Hepatocyte (in vitro differentiated cells): ENCODE results near the gene ADAP1. TPM values are rescaled to one million over a fixed set of nuclear protein-coding genes. Genes with fewer than 3 reads are reported as not detected.

Source experiments
- DNase-seq: peaks from one replicate; pipeline ENCODE4 v3.0.0-alpha.2; 2016; ENCODE audit warnings: low spot score
- H2AFZ ChIP-seq: fragments of 200-600 bp; sonication (generic); 2 replicates; pipeline ENCODE4 v1.6.0; 2016; ENCODE audit warnings: antibody characterized with exemption, mild to moderate bottlenecking
- H3K27ac ChIP-seq: fragments of 200-600 bp; sonication (generic); 2 replicates; pipeline ENCODE4 v1.5.1; 2016; ENCODE audit warnings: mild to moderate bottlenecking
- H3K27me3 ChIP-seq: fragments of 200-600 bp; sonication (generic); 2 replicates; pipeline ENCODE4 v1.6.1; 2016
- H3K36me3 ChIP-seq: fragments of 200-600 bp; sonication (generic); replicated peaks from 2 replicates; pipeline ENCODE4 v1.5.1; 2016; ENCODE audit warnings: low read depth; ENCODE audit not compliant: insufficient read depth
- H3K4me1 ChIP-seq: fragments of 200-600 bp; sonication (generic); 2 replicates; pipeline ENCODE4 v1.5.1; 2016; ENCODE audit warnings: mild to moderate bottlenecking, moderate library complexity; ENCODE audit not compliant: insufficient read depth
- H3K4me2 ChIP-seq: fragments of 200-600 bp; sonication (generic); 2 replicates; pipeline ENCODE4 v1.6.0; 2016
- H3K4me3 ChIP-seq: fragments of 200-600 bp; sonication (generic); 2 replicates; pipeline ENCODE4 v1.5.1; 2016; ENCODE audit warnings: mild to moderate bottlenecking
- H3K79me2 ChIP-seq: fragments of 200-600 bp; sonication (generic); 2 replicates; pipeline ENCODE4 v1.6.0; 2017; ENCODE audit warnings: mild to moderate bottlenecking
- H3K9me2 ChIP-seq: fragments of 200-600 bp; sonication (generic); replicated peaks from 2 replicates; pipeline ENCODE4 v1.6.0; 2017; ENCODE audit warnings: mild to moderate bottlenecking; ENCODE audit not compliant: insufficient read depth
- H3K9me3 ChIP-seq: fragments of 200-600 bp; sonication (generic); 2 replicates; pipeline ENCODE4 v1.5.1; 2016; ENCODE audit warnings: low read depth, mild to moderate bottlenecking
- H4K20me1 ChIP-seq: fragments of 200-600 bp; sonication (generic); 2 replicates; pipeline ENCODE4 v1.6.0; 2016; ENCODE audit warnings: mild to moderate bottlenecking; ENCODE audit not compliant: insufficient read depth, poor library complexity, severe bottlenecking
- EZH2 ChIP-seq: fragments of 200-600 bp; sonication (generic); IDR thresholded peaks from 2 replicates; pipeline ENCODE4 v1.6.1; 2016; ENCODE audit warnings: antibody characterized with exemption, mild to moderate bottlenecking, borderline replicate concordance
- EZH2phosphoT487 ChIP-seq: fragments of 200-600 bp; sonication (generic); IDR thresholded peaks from one replicate; pipeline ENCODE4 v1.6.1; 2018; ENCODE audit warnings: antibody characterized with exemption, mild to moderate bottlenecking, low read depth, moderate library complexity; ENCODE audit not compliant: unreplicated experiment, severe bottlenecking
- WGBS: methylation state at CpG from one replicate; pipeline ENCODE4 v1.1.6; 2016; ENCODE audit warnings: low lambda C conversion rate; ENCODE audit errors: missing lambda C conversion rate; 5-methylcytosine and 5-hydroxymethylcytosine counted together
- polyA plus RNA-seq: library from polyadenylated mRNA; unstranded; fragments of >200 nt; fragmentation: Nextera tagmentation; extraction: Ambion mirVana; gene quantifications from 2 replicates; pipeline ENCODE4 v1.2.1, GENCODE V29; 2016
- total RNA-seq: library from RNA; depleted of rRNA; stranded (reverse); fragments of >200 nt; gene quantifications from 2 replicates; pipeline ENCODE4 v1.2.3, GENCODE V29; 2014
- TF ChIP-seq, protein P1 (sequence below): fragments of 200-600 bp; sonication (generic); IDR thresholded peaks from 2 replicates; pipeline ENCODE4 v1.5.1; 2016; ENCODE audit warnings: antibody characterized with exemption, mild to moderate bottlenecking; ENCODE audit not compliant: poor library complexity

The ADAP1 gene
- total and polyA plus RNA-seq, 2 experiments from 2014 or later = 25.6 to 35.7 TPM

DNA sequence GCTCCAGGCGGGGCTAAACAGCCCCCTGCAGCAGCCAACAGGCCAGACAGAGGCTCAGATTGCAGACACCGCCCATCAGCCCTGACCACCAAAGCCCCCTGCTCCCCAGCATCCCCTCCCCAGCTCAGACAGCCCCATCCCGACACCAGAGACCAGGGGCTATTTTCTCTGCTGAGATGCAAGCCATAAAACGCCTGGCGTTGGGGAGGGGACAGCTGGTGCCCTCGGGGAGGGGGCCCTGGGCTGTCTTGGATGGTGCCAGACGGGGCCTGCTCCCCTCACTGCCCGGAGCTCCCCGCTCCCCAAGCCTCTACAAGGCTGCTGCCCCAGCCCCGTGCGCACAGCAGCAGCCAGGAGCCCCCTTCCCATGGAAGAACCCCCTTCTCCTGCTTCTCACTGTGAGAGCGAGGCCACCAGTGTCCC is 46.3 kb downstream of the ADAP1 start:
- H3K9me3 ChIP-seq = no peaks in the 10 kb centered on the region
- no peak overlapping the region for H3K4me2 ChIP-seq
- no peak for TF ChIP-seq EZH2phosphoT487
- TF ChIP-seq EZH2 = no peak
- TF ChIP-seq, protein P1, sequence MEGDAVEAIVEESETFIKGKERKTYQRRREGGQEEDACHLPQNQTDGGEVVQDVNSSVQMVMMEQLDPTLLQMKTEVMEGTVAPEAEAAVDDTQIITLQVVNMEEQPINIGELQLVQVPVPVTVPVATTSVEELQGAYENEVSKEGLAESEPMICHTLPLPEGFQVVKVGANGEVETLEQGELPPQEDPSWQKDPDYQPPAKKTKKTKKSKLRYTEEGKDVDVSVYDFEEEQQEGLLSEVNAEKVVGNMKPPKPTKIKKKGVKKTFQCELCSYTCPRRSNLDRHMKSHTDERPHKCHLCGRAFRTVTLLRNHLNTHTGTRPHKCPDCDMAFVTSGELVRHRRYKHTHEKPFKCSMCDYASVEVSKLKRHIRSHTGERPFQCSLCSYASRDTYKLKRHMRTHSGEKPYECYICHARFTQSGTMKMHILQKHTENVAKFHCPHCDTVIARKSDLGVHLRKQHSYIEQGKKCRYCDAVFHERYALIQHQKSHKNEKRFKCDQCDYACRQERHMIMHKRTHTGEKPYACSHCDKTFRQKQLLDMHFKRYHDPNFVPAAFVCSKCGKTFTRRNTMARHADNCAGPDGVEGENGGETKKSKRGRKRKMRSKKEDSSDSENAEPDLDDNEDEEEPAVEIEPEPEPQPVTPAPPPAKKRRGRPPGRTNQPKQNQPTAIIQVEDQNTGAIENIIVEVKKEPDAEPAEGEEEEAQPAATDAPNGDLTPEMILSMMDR = no peak
- no peak overlapping the region for H3K27ac ChIP-seq
- H2AFZ ChIP-seq = no peak overlapping the region
- no peaks in the 10 kb centered on the region for H3K79me2 ChIP-seq
- no peak for DNase-seq
- no peaks in the 10 kb centered on the region for H3K9me2 ChIP-seq
- H3K4me1 ChIP-seq = peaks cover 7% of the 10 kb centered on the region
- no peaks in the 10 kb centered on the region for H4K20me1 ChIP-seq
- WGBS = 86% methylated on average over 9 of the region's 12 CpGs
- H3K36me3 ChIP-seq = no peaks in the 10 kb centered on the region
- H3K27me3 ChIP-seq = peaks cover 6% of the 10 kb centered on the region
- no peak overlapping the region for H3K4me3 ChIP-seq

DNA sequence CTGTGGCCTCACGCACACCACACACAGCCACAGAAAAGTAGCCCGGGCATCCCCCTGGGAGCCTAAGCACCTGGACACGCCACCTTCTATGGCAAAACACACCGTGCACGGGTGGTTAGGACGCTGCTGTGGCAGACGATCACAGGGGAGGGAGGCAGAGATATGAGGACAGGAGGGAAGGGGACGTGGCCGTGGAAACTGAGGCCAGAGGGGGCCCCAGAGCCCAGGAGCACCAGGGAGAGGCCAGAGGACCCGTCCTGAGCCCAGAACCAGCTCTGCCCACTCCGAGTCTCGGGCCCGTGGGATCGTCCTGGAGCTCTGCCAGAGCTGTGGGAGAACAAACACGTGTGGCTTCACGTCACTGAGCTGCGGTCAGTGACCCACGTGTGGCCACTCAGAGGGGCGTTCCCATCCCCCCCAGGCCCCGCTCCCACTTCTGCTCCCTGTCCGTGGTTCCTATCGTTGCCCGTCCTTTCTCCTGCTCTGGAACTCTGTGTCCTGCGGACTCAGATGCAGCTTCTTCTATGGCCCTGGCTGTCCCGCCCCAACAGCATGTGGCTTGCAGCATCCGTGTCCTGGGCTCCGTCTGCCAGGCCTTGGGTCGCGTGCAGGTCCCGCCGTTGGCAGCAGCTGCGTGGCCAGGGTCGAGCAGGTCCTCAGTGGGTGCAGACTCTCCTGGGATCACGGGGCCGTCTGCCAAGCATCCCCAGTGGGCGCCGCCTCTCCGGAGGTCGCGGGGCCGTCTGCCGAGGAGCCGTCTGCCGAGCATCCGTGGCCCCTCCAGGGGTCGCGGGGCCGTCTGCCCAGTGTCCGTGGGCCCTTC is 47.1 kb downstream of the ADAP1 start:
- Histone ChIP-seq H3K27ac (no peak overlapping the region), H3K4me3 (no peak overlapping the region), H2AFZ (no peak overlapping the region), H3K4me1 (peaks cover 7% of the 10 kb centered on the region), H3K27me3 (peaks cover 6% of the 10 kb centered on the region), H3K9me2 (no peaks in the 10 kb centered on the region), H3K36me3 (no peaks in the 10 kb centered on the region), H4K20me1 (no peaks in the 10 kb centered on the region), H3K9me3 (no peaks in the 10 kb centered on the region), H3K4me2 (no peak overlapping the region), H3K79me2 (no peaks in the 10 kb centered on the region)
- WGBS = 86% methylated on average over 26 of the region's 49 CpGs
- DNase-seq = no peak
- TF ChIP-seq, protein P1 = no peak
- no peak for TF ChIP-seq EZH2
- TF ChIP-seq EZH2phosphoT487 = no peak

DNA sequence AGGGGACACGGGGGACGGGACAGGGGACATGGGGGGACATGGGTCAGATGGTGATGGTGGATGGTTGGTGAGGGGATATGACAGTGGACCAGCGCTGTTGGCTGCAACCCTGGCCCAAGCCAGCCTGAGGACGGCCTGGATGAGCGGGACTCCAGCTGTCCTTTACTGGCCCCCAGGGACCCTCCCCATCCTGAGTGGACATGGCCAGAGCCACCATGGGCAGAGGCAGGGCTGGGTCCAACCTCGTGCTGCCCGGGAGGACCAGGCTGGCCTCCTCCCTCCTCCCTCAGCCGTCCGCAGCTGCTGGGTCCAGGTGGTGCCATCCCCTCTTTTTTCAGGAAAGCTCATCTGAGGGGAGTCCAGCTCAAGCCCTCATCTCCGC is 47.7 kb downstream of the ADAP1 start:
- TF ChIP-seq EZH2 (no peak), EZH2phosphoT487 (no peak)
- TF ChIP-seq, protein P1 = no peak
- H3K9me2 ChIP-seq = no peaks in the 10 kb centered on the region
- no peak for DNase-seq
- H3K27me3 ChIP-seq = peaks cover 6% of the 10 kb centered on the region
- H4K20me1 ChIP-seq = no peaks in the 10 kb centered on the region
- 84% methylated on average over 7 of the region's 10 CpGs for WGBS
- H3K4me1 ChIP-seq = peaks cover 7% of the 10 kb centered on the region
- H3K27ac ChIP-seq = no peak overlapping the region
- H3K9me3 ChIP-seq = no peaks in the 10 kb centered on the region
- no peaks in the 10 kb centered on the region for H3K79me2 ChIP-seq
- H3K4me3 ChIP-seq = no peak overlapping the region
- H2AFZ ChIP-seq = no peak overlapping the region
- H3K4me2 ChIP-seq = no peak overlapping the region
- H3K36me3 ChIP-seq = no peaks in the 10 kb centered on the region
